ENCODE results near the gene PPP4C. TPM values are rescaled to one million over a fixed set of nuclear protein-coding genes. Genes with fewer than 3 reads are reported as not detected.

Gene PPP4C
- total and polyA plus RNA-seq, 2 of the 8 experiments (the other 6 are each of a cell fraction or from before 2014, with no cell fraction given) = 148 to 298 TPM

GRCh38 chr16:30049871-30050270 lies 25.9 kb upstream of the PPP4C start:
- FAIRE-seq = no peak
- Histone ChIP-seq H3K9ac (replicated peaks in 1 of 4; ENCODE audit: extremely low read depth in 1 of 4, low read depth in 3 of 4, low read length in 3 of 4) (no peak overlapping the region), H3K56ac (replicated peaks; ENCODE audit: insufficient read length, low read depth, low read length) (no peak overlapping the region), H3K4me3 (ENCODE audit: extremely low read depth in 1 of 4, insufficient read depth in 2 of 4, low read depth in 3 of 4, low read length in 4 of 4) (no peak overlapping the region), H3K23me2 (ENCODE audit: low read depth, low read length) (peaks cover 13% of the 10 kb centered on the region), H2BK15ac (ENCODE audit: low read length) (no peak overlapping the region), H3K14ac (ENCODE audit: insufficient read length) (no peak overlapping the region), H3K36me3 (ENCODE audit: control insufficient read depth in 2 of 4, insufficient read depth in 4 of 4, low read length in 3 of 4) (no peaks in the 10 kb centered on the region), H3K79me2 (ENCODE audit: control insufficient read depth in 1 of 2, insufficient read depth in 2 of 2, low read length in 2 of 2) (no peaks in the 10 kb centered on the region), H3K79me1 (ENCODE audit: low read depth, low read length) (peaks cover 3% of the 10 kb centered on the region; the same call in 1 of the 2 replicates), H3K4me1 (replicated peaks in 1 of 4; ENCODE audit: control insufficient read depth in 3 of 4, insufficient read depth in 4 of 4, low read length in 3 of 4) (peaks cover 0 to 4% (median 2%) of the 10 kb centered on the region in 4 experiments; a peak in 3 of 7 replicates), H3K27me3 (replicated peaks in 1 of 4; ENCODE audit: control insufficient read depth in 3 of 4, extremely low read depth in 1 of 4, insufficient read depth in 3 of 4, low read length in 3 of 4) (peaks cover 0 to 9% (median 2%) of the 10 kb centered on the region in 4 experiments; a peak in 2 of 7 replicates), H3K18ac (ENCODE audit: extremely low read depth, low read length) (no peak overlapping the region), H3K9me3 (ENCODE audit: insufficient read depth in 2 of 2, low read depth in 1 of 2, low read length in 1 of 2) (no peaks in the 10 kb centered on the region), H2BK5ac (ENCODE audit: low read depth, low read length) (no peak overlapping the region), H3K4me2 (ENCODE audit: insufficient read depth in 1 of 2, low read depth in 2 of 2, low read length in 2 of 2) (no peak overlapping the region), H2AFZ (ENCODE audit: low read length) (no peak overlapping the region), H3K27ac (ENCODE audit: low read depth, low read length) (no peak overlapping the region), H4K20me1 (replicated peaks in 1 of 2; ENCODE audit: control insufficient read depth in 1 of 2, insufficient read depth in 2 of 2, low read length in 2 of 2) (peaks cover 0 to 5% of the 10 kb centered on the region in 2 experiments), H4K5ac (ENCODE audit: insufficient read length, low read depth, low read length) (no peak overlapping the region), H4K8ac (ENCODE audit: extremely low read depth, insufficient read depth, low read length) (peak overlapping the region; percentile 64; the same call in 1 of the 2 replicates), H2AK5ac (ENCODE audit: low read depth, low read length) (no peak overlapping the region), H4K91ac (replicated peaks; ENCODE audit: insufficient read length, low read length) (no peak overlapping the region), H2BK12ac (ENCODE audit: low read depth, low read length) (no peak overlapping the region), H2BK20ac (ENCODE audit: low read length) (no peak overlapping the region), H3K23ac (ENCODE audit: insufficient read length) (no peak overlapping the region), H2BK120ac (replicated peaks; ENCODE audit: low read depth, low read length) (no peak overlapping the region), H3K4ac (replicated peaks; ENCODE audit: insufficient read length, low read depth, low read length) (no peak overlapping the region)
- POLR2A ChIA-PET (ENCODE audit: partially characterized antibody) = no interaction called here
- 88% methylated on average over 8 of the region's 8 CpGs; no CpG with 5 or more reads in 1 of the 2 experiments for WGBS, 2 experiments (ENCODE audit: extremely low coverage in 1 of 2, insufficient coverage in 1 of 2, insufficient read length in 1 of 2, insufficient replicate concordance in 2 of 2, low coverage in 1 of 2, low lambda C conversion rate in 2 of 2, missing lambda C conversion rate in 1 of 2)
- CTCF ChIA-PET (ENCODE audit: partially characterized antibody) = interaction anchor here (1.7 to 6.1 kb wide), 2 partner anchors 12 to 18 kb away, joined by 3 to 23 read pairs; partner anchors contain the start of gene TLCD3B
- no peak for DNase-seq (ENCODE audit: low read depth in 1 of 2, low spot score in 2 of 2)
- no peak for TF ChIP-seq SUZ12 (IDR thresholded peaks at IDR 0.05; ENCODE audit: low read length)
- no peak for TF ChIP-seq HDAC2 (IDR thresholded peaks at IDR 0.05; ENCODE audit: borderline replicate concordance in 1 of 2, low read depth in 2 of 2, low read length in 2 of 2)
- TF ChIP-seq MAFK (IDR thresholded peaks at IDR 0.05; ENCODE audit: low read depth, low read length) = no peak
- no peak for TF ChIP-seq SIRT6 (IDR thresholded peaks at IDR 0.05; ENCODE audit: low read length)
- no peak for TF ChIP-seq CHD2 (IDR thresholded peaks at IDR 0.05; ENCODE audit: low read length)
- no peak for TF ChIP-seq NRF1 (IDR thresholded peaks at IDR 0.05; ENCODE audit: low read depth, low read length)
- TF ChIP-seq TAF7 (optimal IDR thresholded peaks at IDR 0.05; ENCODE audit: borderline replicate concordance, low read depth, low read length) = no peak
- no peak for TF ChIP-seq EGR1 (IDR thresholded peaks at IDR 0.05; ENCODE audit: borderline replicate concordance, low read depth, low read length)
- TF ChIP-seq JUN (IDR thresholded peaks at IDR 0.05; ENCODE audit: low read depth, low read length) = no peak
- TF ChIP-seq ATF3 (IDR thresholded peaks at IDR 0.05; ENCODE audit: insufficient read depth, low read depth, low read length) = no peak
- no peak for TF ChIP-seq RAD21 (IDR thresholded peaks at IDR 0.05 in 1 of 2, conservative IDR thresholded peaks at IDR 0.05 in 1 of 2; ENCODE audit: low read depth in 2 of 2, low read length in 2 of 2)
- TF ChIP-seq PHF8 (conservative IDR thresholded peaks at IDR 0.05; ENCODE audit: low read depth, low read length) = no peak
- no peak for TF ChIP-seq RBBP5 (IDR thresholded peaks at IDR 0.05; ENCODE audit: borderline replicate concordance, low read depth, low read length)
